ENCODE data around the gene CDKL1.

- TF ChIP-seq EZH2 (IDR thresholded peaks at IDR 0.05; ENCODE audit: borderline replicate concordance, low read depth, low read length, poor library complexity, severe bottlenecking) = no peak
- TF ChIP-seq, protein P1, sequence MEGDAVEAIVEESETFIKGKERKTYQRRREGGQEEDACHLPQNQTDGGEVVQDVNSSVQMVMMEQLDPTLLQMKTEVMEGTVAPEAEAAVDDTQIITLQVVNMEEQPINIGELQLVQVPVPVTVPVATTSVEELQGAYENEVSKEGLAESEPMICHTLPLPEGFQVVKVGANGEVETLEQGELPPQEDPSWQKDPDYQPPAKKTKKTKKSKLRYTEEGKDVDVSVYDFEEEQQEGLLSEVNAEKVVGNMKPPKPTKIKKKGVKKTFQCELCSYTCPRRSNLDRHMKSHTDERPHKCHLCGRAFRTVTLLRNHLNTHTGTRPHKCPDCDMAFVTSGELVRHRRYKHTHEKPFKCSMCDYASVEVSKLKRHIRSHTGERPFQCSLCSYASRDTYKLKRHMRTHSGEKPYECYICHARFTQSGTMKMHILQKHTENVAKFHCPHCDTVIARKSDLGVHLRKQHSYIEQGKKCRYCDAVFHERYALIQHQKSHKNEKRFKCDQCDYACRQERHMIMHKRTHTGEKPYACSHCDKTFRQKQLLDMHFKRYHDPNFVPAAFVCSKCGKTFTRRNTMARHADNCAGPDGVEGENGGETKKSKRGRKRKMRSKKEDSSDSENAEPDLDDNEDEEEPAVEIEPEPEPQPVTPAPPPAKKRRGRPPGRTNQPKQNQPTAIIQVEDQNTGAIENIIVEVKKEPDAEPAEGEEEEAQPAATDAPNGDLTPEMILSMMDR (conservative IDR thresholded peaks at IDR 0.05; ENCODE audit: low read depth, low read length) = no peak
Measured at GRCh38 chr14:50299585-50299984, 97.1 kb downstream of the CDKL1 start.
